Activated gamma-delta T cell (primary cell): ENCODE results near the gene KIF18B.

Experiments
- DNase-seq: peaks from one replicate; lab custom pipeline; 2025; lab: John Stamatoyannopoulos, UW
- total RNA-seq, 2 donors: gene quantifications; one replicate each; lab custom pipeline; 2026; lab: John Stamatoyannopoulos, UW

The KIF18B gene
- total RNA-seq, result 0.20 to 0.79 reads per million in 2 donors

DNA sequence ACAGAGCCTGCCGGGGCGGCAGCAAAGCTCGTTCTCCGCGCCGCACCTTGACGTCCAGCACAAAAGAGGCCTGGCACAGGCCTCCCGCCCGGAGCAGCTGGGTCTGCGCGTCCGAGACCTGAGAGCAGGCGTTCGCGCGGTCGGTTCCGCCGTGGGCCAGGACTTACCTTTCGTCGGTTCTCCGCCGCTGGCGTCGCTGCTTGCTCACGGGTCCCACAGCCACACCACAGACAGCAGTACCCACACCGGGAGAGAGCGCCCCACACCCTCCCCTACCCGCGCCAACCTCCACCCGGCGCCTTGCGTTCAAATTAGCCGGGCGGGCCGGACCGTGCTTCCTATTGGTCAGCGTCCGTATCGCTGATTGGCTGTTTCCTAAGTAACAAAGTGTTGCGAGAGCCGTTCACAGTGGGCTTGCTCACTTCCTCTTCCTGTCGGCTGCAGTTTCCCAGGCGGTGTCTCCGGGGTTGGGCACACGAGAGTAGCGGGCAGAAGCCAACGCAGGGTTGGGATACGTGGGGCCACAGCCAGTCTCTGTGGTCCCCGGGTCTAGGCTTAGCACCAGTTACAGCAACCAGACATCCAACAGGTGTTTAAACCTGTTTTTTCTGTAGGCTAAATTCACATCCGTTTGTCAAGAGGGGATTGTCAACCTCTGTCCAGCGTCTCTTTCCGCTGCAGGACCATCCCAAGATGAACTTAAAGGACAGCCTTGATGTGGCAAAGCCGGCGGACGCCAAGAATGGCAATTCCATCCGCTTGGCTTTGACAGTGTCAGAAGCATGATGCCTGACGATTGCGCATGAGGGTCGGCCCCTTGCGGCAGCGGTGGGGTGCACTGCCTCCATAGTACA, at the start of gene KIF18B:
KIF18B (minus strand) TSS at position 313 of the 854 bp plus-strand sequence. CDS start 11,429 bp downstream, outside the sequence.
- DNase-seq, result peak; percentile 63

DNA sequence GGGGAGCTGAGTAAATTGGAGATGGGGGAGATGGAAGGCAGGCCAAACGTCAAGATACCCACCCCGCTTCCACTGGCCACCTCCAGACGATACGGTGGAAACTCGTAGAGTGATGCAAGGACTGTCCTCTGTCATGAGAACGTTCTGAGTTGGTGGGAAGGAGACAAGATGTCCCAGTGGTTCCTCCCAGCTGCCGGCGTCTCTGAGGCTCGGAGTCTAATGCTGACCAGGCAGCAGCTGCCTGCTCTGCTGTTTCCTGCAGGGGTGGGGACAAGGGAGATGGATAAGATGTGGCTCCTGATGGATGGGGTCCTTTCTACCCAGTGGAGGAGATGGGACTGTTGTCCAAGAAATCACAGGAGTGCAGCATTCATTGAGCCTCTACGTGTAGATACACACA, 48.7 kb upstream of the KIF18B start:
- DNase-seq, result no peak

DNA sequence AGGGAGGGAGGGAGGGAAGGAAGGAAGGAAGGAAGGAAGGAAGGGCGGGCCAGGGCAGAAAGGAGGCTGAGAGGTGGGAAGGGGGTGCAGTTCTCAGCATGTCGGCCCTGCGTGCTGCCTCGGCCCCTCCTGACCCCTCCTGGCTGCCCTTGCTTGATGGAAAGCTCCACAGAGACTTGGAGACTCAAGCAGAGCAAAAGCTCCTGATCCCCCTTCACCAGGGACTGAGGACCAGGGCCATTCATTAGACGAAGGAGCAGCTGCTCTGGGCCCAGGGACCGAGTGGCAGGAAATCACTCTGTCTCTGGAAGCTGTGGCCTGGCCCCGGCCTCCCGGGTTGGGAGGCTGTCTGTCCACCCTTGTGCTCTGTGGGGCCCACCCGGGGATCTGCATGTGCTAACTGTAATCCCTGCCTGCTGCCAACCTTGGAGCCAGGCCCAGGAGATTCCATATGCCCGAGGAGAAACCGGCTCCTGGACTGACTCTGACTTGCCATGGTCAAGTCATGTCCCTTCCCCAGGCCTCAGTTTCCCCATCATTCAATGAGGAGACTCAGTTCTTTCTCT, 47.9 kb upstream of the KIF18B start:
- no peak for DNase-seq

- DNase-seq, result no peak
These were observed 44.8 kb upstream of the KIF18B start for GRCh38 chr17:44992242-44992939.

GRCh38 chr17:44990994-44991393, 43.4 kb upstream of the KIF18B start:
- no peak for DNase-seq

- DNase-seq, result no peak
These were observed 42.1 kb upstream of the KIF18B start for GRCh38 chr17:44989552-44990138.

DNA sequence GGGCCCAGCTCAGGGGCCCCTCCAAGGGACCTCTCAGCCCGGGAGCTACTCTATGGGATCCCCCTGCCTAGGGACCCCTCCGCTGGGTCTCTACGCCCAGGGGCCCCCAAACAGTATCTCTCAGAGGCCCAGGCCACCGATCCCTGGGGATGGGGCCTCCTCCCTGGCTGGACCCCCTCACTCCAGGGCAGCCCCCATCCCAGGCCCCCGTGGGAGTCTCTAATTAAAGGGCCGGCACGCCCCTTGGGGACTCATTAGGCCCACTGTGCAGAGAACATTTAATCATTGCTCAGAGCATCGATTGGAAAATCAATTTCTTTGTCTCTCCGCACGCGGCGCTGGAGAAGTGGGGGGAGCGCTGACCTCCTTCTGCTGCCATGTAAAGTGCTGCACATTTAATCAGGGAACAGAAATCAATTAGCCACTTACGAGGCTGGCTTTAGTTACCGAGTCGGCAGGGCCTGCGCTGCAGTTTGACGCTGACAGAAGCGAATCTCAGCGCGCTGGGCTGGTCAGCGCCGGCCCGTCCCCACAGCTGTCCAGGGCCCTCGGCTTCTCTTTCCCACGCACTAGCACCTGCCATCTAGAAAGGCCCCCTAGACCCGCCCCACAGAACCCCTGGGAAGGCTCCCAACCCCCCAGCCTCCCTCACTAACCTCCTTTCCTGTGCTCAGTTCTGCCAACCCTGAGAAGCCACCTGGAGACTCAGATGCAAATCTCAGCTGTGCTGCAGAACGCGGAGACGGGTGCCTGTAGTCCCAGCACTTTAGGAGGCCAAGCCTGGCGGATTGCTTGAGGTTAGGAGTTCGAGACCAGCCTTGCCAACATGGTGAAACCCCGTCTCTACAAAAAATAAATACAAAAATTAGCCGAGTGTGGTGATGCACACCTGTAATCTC, 40.7 kb upstream of the KIF18B start:
- DNase-seq, result no peak

DNA sequence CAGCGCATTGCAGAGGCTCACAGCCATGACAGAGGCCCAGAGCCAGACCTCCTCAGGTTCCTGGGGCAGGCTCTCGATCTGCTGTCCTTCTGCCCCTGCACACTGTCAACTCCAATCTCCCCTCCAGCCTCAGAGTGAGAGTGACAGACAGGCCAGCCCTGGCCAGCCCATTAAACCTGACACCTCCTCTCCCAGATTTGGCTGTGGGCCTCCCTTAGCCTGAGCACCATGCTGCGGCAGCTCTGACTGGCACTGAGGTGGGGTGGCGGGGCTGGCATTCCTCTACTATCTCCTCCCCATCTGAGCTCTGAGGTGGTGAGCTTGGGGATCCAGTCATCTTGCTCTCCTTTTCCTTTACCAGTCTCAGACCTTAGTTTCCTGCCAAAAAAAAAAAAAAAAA, 36.0 kb upstream of the KIF18B start:
- no peak for DNase-seq

GRCh38 chr17:44982113-44982702, 34.6 kb upstream of the KIF18B start:
- DNase-seq, result no peak

GRCh38 chr17:44981221-44981968, 33.8 kb upstream of the KIF18B start:
- DNase-seq, result no peak

- no peak for DNase-seq
These were observed 31.9 kb upstream of the KIF18B start for GRCh38 chr17:44979426-44979995.

- DNase-seq, result no peak
These were observed 31.2 kb upstream of the KIF18B start for GRCh38 chr17:44978807-44979206.

DNA sequence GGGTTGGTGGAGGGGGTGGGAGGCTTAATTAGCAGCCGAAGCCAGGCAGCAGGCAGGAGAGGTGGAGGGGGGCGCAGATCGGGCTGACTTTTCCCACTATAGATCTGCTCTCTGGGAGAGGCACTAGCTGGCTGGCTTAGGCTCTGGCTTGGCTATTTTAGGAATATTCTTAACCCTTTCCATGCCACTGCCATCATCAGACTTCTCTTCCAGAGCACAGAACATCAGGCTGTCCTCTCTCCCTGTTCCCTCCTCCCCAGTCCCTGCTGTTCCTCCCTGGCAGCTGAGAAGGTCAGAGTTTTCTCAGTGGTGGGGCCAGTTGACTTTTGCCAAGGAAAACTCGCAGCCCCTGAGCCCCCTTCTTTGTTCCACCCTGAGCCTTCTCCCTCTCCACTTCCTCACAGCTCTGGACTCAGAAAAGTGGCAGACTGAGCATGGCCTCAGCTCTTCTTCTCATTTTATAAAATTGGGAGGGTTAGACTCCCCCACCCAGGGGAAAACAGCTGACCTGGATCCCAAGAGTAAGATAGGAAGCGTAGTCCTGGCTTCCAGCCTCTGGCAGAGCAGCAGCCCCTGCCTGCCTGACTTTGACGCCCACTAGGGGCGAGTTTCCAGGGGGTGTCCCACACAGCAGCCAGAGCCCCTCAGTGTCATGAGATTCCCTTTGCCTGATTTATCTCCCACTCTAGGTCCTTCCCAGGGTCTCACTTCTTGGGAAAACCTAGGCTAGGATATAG, 30.4 kb upstream of the KIF18B start:
- DNase-seq, result no peak

- DNase-seq, result no peak
These were observed 29.5 kb upstream of the KIF18B start for GRCh38 chr17:44977065-44977464.

- no peak for DNase-seq
These were observed 28.6 kb upstream of the KIF18B start for GRCh38 chr17:44976206-44976605.

- no peak for DNase-seq
These were observed 25.4 kb upstream of the KIF18B start for GRCh38 chr17:44972953-44973352.

DNA sequence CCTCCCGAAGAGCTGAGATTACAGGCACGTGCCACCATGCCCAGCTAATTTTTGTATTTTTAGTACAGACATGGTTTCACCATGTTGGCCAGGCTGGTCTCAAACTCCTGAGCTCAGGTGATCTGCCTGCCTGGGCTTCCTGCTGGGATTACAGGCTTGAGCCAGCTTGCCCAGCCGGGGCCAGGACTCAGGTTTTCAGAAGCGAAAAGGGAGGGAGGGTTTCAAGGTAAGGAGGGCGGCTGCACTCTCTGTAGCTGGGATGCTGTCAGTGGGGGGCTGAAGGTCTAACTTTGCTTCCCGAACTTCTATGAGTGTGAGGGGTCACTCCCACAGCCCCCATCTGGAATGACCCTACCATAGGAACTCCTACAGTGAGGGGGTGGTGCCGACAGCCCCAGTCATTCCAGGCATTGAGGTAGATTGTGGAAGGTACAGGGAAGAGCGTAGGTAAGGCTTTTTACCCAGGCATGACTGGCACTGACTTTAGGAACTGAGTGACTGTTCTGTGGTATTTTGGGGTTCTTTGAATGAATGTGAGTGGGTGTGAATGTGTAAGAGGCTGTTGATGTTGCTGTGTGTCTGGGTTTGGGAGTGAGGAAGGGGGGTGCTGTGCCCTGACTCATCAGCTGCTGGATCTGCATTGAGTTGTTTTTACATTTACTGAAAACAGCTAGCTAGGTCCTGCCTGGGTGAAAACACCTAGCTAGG, 24.4 kb upstream of the KIF18B start:
- DNase-seq, result no peak

- no peak for DNase-seq
These were observed 22.7 kb upstream of the KIF18B start for GRCh38 chr17:44970136-44970741.
